Measurements from ENCODE around the gene AHRR. TPM values are rescaled to one million over a fixed set of nuclear protein-coding genes. Genes with fewer than 3 reads are reported as not detected.

AHRR gene
- total RNA-seq, 2 donors from 2014 or later, result 1.9 to 2.1 TPM

- no peak for TF ChIP-seq CTCF (IDR thresholded peaks at IDR 0.05)
These were observed 111.6 kb downstream of the AHRR start for GRCh38 chr5:432928-433791.

GRCh38 chr5:433836-434235 lies 112.3 kb downstream of the AHRR start:
- no peaks in the 10 kb centered on the region for H3K36me3 ChIP-seq
- intact Hi-C loops (cut with DNase I), result no loop called here
- no peak overlapping the region for H3K27ac ChIP-seq
- TF ChIP-seq CTCF (IDR thresholded peaks at IDR 0.05), result no peak
- H3K4me3 ChIP-seq, result no peak overlapping the region
- DNase-seq, result no peak
- no peak overlapping the region for H3K9ac ChIP-seq (ENCODE audit: low read depth in 2 of 2, low read length in 2 of 2)
- no peaks in the 10 kb centered on the region for H3K4me1 ChIP-seq
- H3K9me3 ChIP-seq, result no peaks in the 10 kb centered on the region
- no peaks in the 10 kb centered on the region for H3K27me3 ChIP-seq

More at GRCh38 chr5:432928-433791, 111.6 kb downstream of the AHRR start:
- Histone ChIP-seq H3K9ac (ENCODE audit: low read depth in 2 of 2, low read length in 2 of 2) (no peak overlapping the region), H3K27ac (no peak overlapping the region), H3K36me3 (no peaks in the 10 kb centered on the region), H3K27me3 (no peaks in the 10 kb centered on the region), H3K4me3 (no peak overlapping the region), H3K4me1 (no peaks in the 10 kb centered on the region), H3K9me3 (no peaks in the 10 kb centered on the region)
- DNase-seq, result no peak
- intact Hi-C loops (cut with DNase I), result no loop called here

DNA sequence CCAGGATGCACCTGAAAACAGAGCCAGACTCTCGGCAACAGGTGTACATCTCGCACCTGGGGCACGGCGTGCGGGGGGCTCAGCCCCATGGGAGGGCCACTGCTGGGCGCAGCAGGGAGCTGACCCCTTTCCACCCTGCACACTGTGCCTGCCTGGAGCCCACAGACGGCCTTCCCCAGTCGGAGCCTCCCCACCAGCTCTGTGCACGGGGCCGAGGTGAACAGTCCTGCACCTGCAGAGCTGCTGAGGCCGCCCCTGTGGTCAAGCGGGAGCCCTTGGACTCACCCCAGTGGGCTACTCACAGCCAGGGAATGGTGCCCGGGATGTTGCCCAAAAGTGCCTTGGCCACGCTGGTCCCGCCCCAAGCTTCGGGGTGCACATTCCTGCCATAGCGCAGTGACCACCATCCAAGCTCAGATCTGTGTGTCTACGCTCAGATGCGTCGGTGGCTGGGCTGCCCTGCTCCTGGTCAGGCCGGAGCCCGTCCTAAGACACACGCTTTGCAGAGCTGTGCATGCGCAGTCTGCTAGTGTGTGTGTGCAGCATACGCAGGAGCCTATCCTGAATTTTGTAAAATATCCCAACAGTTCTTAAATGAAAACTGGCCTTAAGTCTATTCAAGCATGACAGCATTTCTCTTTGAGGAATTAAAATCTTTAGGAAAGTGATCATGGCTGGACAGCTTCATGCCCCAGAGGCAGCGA lies 113.1 kb downstream of the AHRR start:
- no peak overlapping the region for H3K27ac ChIP-seq
- no peak overlapping the region for H3K4me3 ChIP-seq
- no peak overlapping the region for H3K9ac ChIP-seq (ENCODE audit: low read depth in 2 of 2, low read length in 2 of 2)
- intact Hi-C loops (cut with DNase I), result no loop called here
- H3K36me3 ChIP-seq, result no peaks in the 10 kb centered on the region
- no peaks in the 10 kb centered on the region for H3K4me1 ChIP-seq
- no peak for DNase-seq
- no peaks in the 10 kb centered on the region for H3K27me3 ChIP-seq
- TF ChIP-seq CTCF (IDR thresholded peaks at IDR 0.05), result no peak
- H3K9me3 ChIP-seq, result no peaks in the 10 kb centered on the region

GRCh38 chr5:435156-435790 lies 113.8 kb downstream of the AHRR start:
- Histone ChIP-seq H3K4me1 (no peaks in the 10 kb centered on the region), H3K9me3 (no peaks in the 10 kb centered on the region), H3K27ac (no peak overlapping the region), H3K27me3 (no peaks in the 10 kb centered on the region), H3K36me3 (no peaks in the 10 kb centered on the region), H3K4me3 (no peak overlapping the region), H3K9ac (ENCODE audit: low read depth in 2 of 2, low read length in 2 of 2) (no peak overlapping the region)
- intact Hi-C loops (cut with DNase I), result no loop called here
- DNase-seq, result no peak
- no peak for TF ChIP-seq CTCF (IDR thresholded peaks at IDR 0.05)

DNA sequence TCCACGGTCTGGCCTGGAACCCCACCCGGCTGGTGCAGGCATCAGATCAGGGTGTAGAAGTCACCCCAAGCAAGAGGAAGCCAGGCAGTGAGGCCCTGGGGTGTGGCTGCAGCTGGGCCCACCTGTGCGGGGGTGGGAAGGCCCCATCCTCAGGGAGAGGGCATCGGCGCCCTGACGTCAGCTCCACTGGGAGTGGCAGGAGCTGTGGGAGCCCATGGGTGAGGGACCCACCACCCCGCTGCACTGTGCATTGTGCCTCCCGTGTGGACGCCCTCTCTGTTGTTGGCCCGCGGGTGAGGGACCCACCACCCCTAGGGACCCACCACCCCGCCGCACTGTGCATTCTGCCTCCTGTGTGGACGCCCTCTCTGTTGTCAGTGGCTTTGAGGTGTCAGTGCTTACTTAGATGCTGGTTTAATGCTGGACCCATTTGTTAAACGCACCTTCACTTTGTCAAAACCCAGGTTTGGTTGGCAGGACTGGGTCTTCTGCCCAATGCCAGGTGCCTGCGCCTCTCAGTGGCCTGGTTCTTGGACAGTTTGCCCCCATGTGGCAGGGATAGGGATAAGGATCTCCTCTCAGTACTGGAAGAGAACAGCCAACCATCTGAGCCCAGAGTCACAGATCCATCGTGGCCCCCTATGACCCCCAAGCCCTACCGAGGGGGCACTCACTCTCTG lies 114.6 kb downstream of the AHRR start:
- Histone ChIP-seq H3K27me3 (no peaks in the 10 kb centered on the region), H3K4me3 (no peak overlapping the region), H3K4me1 (no peaks in the 10 kb centered on the region), H3K9ac (ENCODE audit: low read depth in 2 of 2, low read length in 2 of 2) (no peak overlapping the region), H3K27ac (no peak overlapping the region), H3K36me3 (no peaks in the 10 kb centered on the region), H3K9me3 (no peaks in the 10 kb centered on the region)
- no peak for DNase-seq
- no peak for TF ChIP-seq CTCF (IDR thresholded peaks at IDR 0.05)
- intact Hi-C loops (cut with DNase I), result no loop called here

Measured in colonic mucosa (tissue), 4 donors.